Keratinocyte (primary cell): Measurements from ENCODE around the gene CATSPERZ.

Experiments
- EZH2 ChIP-seq: IDR thresholded peaks from one replicate; pipeline ENCODE4 v1.6.1; 2012; ENCODE audit warnings: inconsistent platforms, mild to moderate bottlenecking, low read length, moderate library complexity
- TF ChIP-seq, protein P1 (sequence below), 3 experiments: IDR thresholded peaks in 1 of 3; conservative IDR thresholded peaks in 1 of 3; optimal IDR thresholded peaks in 1 of 3; 2 replicates in 2 of 3; 3 replicates in 1 of 3; pipeline versions ENCODE3 to v1.5.1; 2011; ENCODE audit warnings: low read length in 3 of 3, mild to moderate bottlenecking in 3 of 3, moderate library complexity in 2 of 3, control low read depth in 1 of 3, inconsistent platforms in 1 of 3; ENCODE audit not compliant: insufficient read depth in 2 of 3; ENCODE audit errors: extremely low read depth in 1 of 3

DNA sequence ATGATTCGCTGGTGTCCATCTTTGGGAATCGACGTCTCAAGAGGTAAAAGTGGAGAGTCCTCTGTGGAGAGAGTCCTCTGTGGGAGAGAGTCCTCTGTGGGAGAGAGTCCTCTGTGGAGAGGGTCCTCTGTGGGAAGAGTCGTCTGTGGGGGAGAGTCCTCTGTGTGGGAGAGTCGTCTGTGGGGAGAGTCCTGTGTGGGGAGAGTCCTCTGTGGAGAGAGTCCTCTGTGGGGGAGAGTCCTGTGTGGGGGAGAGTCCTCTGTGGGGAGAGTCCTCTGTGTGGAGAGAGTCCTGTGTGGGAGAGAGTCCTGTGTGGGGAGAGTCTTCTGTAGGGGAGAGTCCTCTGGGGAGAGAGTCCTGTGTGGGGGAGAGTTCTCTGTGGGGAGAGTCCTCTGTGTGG, 20.9 kb downstream of the CATSPERZ start:
- TF ChIP-seq, protein P1, sequence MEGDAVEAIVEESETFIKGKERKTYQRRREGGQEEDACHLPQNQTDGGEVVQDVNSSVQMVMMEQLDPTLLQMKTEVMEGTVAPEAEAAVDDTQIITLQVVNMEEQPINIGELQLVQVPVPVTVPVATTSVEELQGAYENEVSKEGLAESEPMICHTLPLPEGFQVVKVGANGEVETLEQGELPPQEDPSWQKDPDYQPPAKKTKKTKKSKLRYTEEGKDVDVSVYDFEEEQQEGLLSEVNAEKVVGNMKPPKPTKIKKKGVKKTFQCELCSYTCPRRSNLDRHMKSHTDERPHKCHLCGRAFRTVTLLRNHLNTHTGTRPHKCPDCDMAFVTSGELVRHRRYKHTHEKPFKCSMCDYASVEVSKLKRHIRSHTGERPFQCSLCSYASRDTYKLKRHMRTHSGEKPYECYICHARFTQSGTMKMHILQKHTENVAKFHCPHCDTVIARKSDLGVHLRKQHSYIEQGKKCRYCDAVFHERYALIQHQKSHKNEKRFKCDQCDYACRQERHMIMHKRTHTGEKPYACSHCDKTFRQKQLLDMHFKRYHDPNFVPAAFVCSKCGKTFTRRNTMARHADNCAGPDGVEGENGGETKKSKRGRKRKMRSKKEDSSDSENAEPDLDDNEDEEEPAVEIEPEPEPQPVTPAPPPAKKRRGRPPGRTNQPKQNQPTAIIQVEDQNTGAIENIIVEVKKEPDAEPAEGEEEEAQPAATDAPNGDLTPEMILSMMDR (optimal IDR thresholded peaks at IDR 0.05 in 1 of 3, IDR thresholded peaks at IDR 0.05 in 1 of 3, conservative IDR thresholded peaks at IDR 0.05 in 1 of 3; ENCODE audit: extremely low read depth in 1 of 3, insufficient read depth in 2 of 3, low read length in 3 of 3): no peak
- no peak for TF ChIP-seq EZH2
